DMS53 (cell line): ENCODE measurements around the gene ARHGAP26.

Source experiments
- DNase-seq: peaks from one replicate; lab custom pipeline; 2025; lab: John Stamatoyannopoulos, UW

The ARHGAP26 gene

GRCh38 chr5:143064218-143064641 lies 294.1 kb downstream of the ARHGAP26 start:
- DNase-seq = peak; percentile 32

- peak; percentile 19 for DNase-seq
Observed at GRCh38 chr5:143064676-143065075, 294.5 kb downstream of the ARHGAP26 start.

- DNase-seq = peak; percentile 84
Observed at GRCh38 chr5:143065185-143065965, 295.2 kb downstream of the ARHGAP26 start.

GRCh38 chr5:143065996-143066522 lies 295.9 kb downstream of the ARHGAP26 start:
- DNase-seq = peak; percentile 56

- DNase-seq = peak; percentile 90
Observed at GRCh38 chr5:143066556-143067281, 296.5 kb downstream of the ARHGAP26 start.

GRCh38 chr5:143068712-143069111 lies 298.5 kb downstream of the ARHGAP26 start:
- DNase-seq = no peak

- no peak for DNase-seq
Observed at GRCh38 chr5:143071927-143072326, 301.8 kb downstream of the ARHGAP26 start.

- no peak for DNase-seq
Observed at GRCh38 chr5:143072734-143073133, 302.6 kb downstream of the ARHGAP26 start.

- no peak for DNase-seq
Observed at GRCh38 chr5:143073766-143074165, 303.6 kb downstream of the ARHGAP26 start.

- peak; percentile 55 for DNase-seq
Observed at GRCh38 chr5:143074414-143074996, 304.3 kb downstream of the ARHGAP26 start.

- no peak for DNase-seq
Observed at GRCh38 chr5:143076377-143076776, 306.2 kb downstream of the ARHGAP26 start.

GRCh38 chr5:143077453-143078103 lies 307.4 kb downstream of the ARHGAP26 start:
- DNase-seq = no peak

- no peak for DNase-seq
Observed at GRCh38 chr5:143078313-143078712, 308.1 kb downstream of the ARHGAP26 start.

- DNase-seq = no peak
Observed at GRCh38 chr5:143078971-143079370, 308.8 kb downstream of the ARHGAP26 start.

- no peak for DNase-seq
Observed at GRCh38 chr5:143080407-143080806, 310.2 kb downstream of the ARHGAP26 start.

- DNase-seq = no peak
Observed at GRCh38 chr5:143080982-143081381, 310.8 kb downstream of the ARHGAP26 start.

- DNase-seq = peak; percentile 13
Observed at GRCh38 chr5:143083006-143083405, 312.8 kb downstream of the ARHGAP26 start.

- no peak for DNase-seq
Observed at GRCh38 chr5:143084407-143084806, 314.2 kb downstream of the ARHGAP26 start.

- DNase-seq = peak; percentile 69
Observed at GRCh38 chr5:143085319-143085917, 315.2 kb downstream of the ARHGAP26 start.

- no peak for DNase-seq
Observed at GRCh38 chr5:143086546-143086907, 316.4 kb downstream of the ARHGAP26 start.

GRCh38 chr5:143086908-143087637 lies 316.9 kb downstream of the ARHGAP26 start:
- peak; percentile 82 for DNase-seq
